Measurements from ENCODE around the gene LHX4. TPM values are rescaled to one million over a fixed set of nuclear protein-coding genes. Genes with fewer than 3 reads are reported as not detected.

Gene LHX4
- total and polyA plus RNA-seq, 10 of the 15 experiments (the other 5 are each of a cell fraction or from before 2014, with no cell fraction given): 0.05 to 0.80 (median 0.32) TPM; not detected in 6

DNA sequence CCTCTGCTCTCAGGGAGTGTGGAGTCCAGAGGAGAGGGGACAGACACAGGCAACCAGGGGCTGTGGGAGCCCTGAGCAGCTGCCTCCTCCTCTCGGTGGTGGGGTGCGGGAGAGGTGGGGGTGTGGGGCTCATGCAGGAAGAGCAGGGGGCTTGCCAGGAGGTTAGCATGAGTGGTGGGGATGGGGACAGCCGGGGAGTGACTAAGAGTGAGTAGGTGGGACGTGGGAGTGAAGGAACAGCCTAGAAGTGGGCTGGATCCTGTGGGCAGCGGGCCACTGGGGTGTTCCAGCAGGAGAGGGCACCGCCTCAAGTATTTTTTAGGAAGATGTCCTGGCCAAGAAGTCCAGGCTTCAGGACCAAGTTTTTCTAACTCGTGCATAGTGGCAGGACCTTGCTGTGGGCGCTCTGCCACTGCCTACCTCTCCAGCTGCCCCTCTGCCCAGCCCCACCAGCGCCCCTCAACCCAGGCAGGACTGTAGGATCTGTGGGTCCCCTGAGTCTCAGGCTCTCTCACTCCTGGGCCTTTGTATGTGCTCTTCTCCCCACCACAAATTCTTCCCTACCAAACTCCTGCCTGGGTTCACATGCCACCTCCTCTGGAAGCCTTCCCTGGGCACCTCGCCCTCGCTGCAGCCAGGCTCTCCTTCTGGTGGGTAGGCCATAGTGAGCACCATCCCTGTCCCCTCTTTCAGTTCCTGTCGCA, 18.8 kb upstream of the LHX4 start:
- H3K4me2 ChIP-seq (ENCODE audit: control insufficient read depth, insufficient read depth): no peak overlapping the region
- ATAC-seq (no peak), FAIRE-seq (no peak), DNase-seq (ENCODE audit: low read depth, low spot score) (no peak)
- H3K36me3 ChIP-seq (ENCODE audit: control insufficient read depth in 2 of 2, insufficient read depth in 2 of 2, low read length in 1 of 2): no peaks in the 10 kb centered on the region
- H3K4me1 ChIP-seq (ENCODE audit: control insufficient read depth, insufficient read depth, low read length): no peaks in the 10 kb centered on the region
- RAD21 ChIA-PET (ENCODE audit: unreplicated experiment): no interaction called here
- CTCF ChIA-PET: interaction anchor here (1.2 kb wide), 1 partner anchor 42 kb away, joined by 3 read pairs; no protein-coding TSS in a partner anchor
- in situ Hi-C loops (cut with MboI): no loop called here
- WGBS (ENCODE audit: insufficient coverage, insufficient replicate concordance, low lambda C conversion rate, missing lambda C conversion rate): 35% methylated on average over 12 of the region's 12 CpGs
- POLR2A ChIA-PET: no interaction called here
- SMC1A ChIA-PET (ENCODE audit: uncharacterized antibody, unreplicated experiment): interaction anchor here (1.0 kb wide), 1 partner anchor 282 kb away, joined by 3 read pairs; no protein-coding TSS in a partner anchor
- intact Hi-C loops (cut with micrococcal nuclease; ENCODE audit: unreplicated experiment): no loop called here
- H4K20me1 ChIP-seq (ENCODE audit: control insufficient read depth, insufficient read depth): no peaks in the 10 kb centered on the region
- H3K79me2 ChIP-seq (ENCODE audit: control insufficient read depth, insufficient read depth, low read length): no peaks in the 10 kb centered on the region
- BruUV-seq (replicated peaks): no TSS peak
- H3K4me3 ChIP-seq: no peak overlapping the region
- TF ChIP-seq, protein P1, sequence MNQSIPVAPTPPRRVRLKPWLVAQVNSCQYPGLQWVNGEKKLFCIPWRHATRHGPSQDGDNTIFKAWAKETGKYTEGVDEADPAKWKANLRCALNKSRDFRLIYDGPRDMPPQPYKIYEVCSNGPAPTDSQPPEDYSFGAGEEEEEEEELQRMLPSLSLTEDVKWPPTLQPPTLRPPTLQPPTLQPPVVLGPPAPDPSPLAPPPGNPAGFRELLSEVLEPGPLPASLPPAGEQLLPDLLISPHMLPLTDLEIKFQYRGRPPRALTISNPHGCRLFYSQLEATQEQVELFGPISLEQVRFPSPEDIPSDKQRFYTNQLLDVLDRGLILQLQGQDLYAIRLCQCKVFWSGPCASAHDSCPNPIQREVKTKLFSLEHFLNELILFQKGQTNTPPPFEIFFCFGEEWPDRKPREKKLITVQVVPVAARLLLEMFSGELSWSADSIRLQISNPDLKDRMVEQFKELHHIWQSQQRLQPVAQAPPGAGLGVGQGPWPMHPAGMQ (IDR thresholded peaks at IDR 0.05; ENCODE audit: borderline replicate concordance): no peak
- TF ChIP-seq TBL1XR1 (IDR thresholded peaks at IDR 0.05; ENCODE audit: low read depth, low read length) (no peak), TAF1 (IDR thresholded peaks at IDR 0.05; ENCODE audit: borderline replicate concordance, low read depth, low read length) (no peak), SP1 (IDR thresholded peaks at IDR 0.05; ENCODE audit: low read depth, low read length) (no peak), EED (IDR thresholded peaks at IDR 0.05; ENCODE audit: low read depth) (no peak), SIN3A (IDR thresholded peaks at IDR 0.05; ENCODE audit: low read depth, low read length) (no peak), MAX (IDR thresholded peaks at IDR 0.05; ENCODE audit: low read depth, low read length) (no peak), CBFB (IDR thresholded peaks at IDR 0.05; ENCODE audit: low read depth) (no peak), TARDBP (IDR thresholded peaks at IDR 0.05; ENCODE audit: borderline replicate concordance) (no peak), ELK1 (IDR thresholded peaks at IDR 0.05; ENCODE audit: low read depth, low read length) (no peak)
- TF ChIP-seq, protein P2, sequence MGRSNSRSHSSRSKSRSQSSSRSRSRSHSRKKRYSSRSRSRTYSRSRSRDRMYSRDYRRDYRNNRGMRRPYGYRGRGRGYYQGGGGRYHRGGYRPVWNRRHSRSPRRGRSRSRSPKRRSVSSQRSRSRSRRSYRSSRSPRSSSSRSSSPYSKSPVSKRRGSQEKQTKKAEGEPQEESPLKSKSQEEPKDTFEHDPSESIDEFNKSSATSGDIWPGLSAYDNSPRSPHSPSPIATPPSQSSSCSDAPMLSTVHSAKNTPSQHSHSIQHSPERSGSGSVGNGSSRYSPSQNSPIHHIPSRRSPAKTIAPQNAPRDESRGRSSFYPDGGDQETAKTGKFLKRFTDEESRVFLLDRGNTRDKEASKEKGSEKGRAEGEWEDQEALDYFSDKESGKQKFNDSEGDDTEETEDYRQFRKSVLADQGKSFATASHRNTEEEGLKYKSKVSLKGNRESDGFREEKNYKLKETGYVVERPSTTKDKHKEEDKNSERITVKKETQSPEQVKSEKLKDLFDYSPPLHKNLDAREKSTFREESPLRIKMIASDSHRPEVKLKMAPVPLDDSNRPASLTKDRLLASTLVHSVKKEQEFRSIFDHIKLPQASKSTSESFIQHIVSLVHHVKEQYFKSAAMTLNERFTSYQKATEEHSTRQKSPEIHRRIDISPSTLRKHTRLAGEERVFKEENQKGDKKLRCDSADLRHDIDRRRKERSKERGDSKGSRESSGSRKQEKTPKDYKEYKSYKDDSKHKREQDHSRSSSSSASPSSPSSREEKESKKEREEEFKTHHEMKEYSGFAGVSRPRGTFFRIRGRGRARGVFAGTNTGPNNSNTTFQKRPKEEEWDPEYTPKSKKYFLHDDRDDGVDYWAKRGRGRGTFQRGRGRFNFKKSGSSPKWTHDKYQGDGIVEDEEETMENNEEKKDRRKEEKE (IDR thresholded peaks at IDR 0.05): no peak
- TF ChIP-seq, protein P3, sequence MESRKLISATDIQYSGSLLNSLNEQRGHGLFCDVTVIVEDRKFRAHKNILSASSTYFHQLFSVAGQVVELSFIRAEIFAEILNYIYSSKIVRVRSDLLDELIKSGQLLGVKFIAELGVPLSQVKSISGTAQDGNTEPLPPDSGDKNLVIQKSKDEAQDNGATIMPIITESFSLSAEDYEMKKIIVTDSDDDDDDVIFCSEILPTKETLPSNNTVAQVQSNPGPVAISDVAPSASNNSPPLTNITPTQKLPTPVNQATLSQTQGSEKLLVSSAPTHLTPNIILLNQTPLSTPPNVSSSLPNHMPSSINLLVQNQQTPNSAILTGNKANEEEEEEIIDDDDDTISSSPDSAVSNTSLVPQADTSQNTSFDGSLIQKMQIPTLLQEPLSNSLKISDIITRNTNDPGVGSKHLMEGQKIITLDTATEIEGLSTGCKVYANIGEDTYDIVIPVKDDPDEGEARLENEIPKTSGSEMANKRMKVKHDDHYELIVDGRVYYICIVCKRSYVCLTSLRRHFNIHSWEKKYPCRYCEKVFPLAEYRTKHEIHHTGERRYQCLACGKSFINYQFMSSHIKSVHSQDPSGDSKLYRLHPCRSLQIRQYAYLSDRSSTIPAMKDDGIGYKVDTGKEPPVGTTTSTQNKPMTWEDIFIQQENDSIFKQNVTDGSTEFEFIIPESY (IDR thresholded peaks at IDR 0.05): no peak
- H2AFZ ChIP-seq (ENCODE audit: control insufficient read depth, low read depth, low read length): no peak overlapping the region
- H3K9ac ChIP-seq (ENCODE audit: control insufficient read depth, insufficient read depth, low read length): no peak overlapping the region
- no peaks in the 10 kb centered on the region for H3K9me3 ChIP-seq (replicated peaks; ENCODE audit: control insufficient read depth, insufficient read depth, low read length)
- H3K27ac ChIP-seq (ENCODE audit: control insufficient read depth, insufficient read depth): no peak overlapping the region
- H3K27me3 ChIP-seq (replicated peaks in 1 of 2; ENCODE audit: control insufficient read depth in 2 of 2, insufficient read depth in 2 of 2, low read length in 1 of 2): no peaks in the 10 kb centered on the region
